HG03439 (cell line): ENCODE data around the gene HIGD2A.

Experiments
- ATAC-seq: cut with Tn5 transposase; IDR thresholded peaks from one replicate; pipeline ENCODE4 v1.9.1; 2021; ENCODE audit warnings: mild to moderate bottlenecking, moderate library complexity; ENCODE audit not compliant: unreplicated experiment

The HIGD2A gene

DNA sequence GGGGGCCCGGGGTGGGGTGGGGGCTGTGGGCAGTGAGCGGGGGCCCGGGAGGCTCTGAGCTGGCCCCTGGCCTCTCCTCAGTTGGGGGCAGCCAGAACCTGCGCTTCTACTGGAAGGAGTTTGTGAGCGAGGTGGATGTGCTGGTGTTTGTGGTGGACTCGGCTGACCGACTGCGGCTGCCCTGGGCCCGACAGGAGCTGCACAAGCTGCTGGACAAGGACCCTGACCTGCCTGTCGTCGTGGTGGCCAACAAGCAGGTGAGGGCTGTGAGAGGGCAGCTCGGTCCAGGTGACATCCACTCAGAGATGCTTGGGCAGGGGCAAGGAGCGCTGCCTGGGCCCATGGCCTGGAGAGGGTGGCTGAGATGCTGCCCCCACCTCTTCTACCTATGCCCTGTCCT, 19.8 kb upstream of the HIGD2A start:
- ATAC-seq, result no peak

DNA sequence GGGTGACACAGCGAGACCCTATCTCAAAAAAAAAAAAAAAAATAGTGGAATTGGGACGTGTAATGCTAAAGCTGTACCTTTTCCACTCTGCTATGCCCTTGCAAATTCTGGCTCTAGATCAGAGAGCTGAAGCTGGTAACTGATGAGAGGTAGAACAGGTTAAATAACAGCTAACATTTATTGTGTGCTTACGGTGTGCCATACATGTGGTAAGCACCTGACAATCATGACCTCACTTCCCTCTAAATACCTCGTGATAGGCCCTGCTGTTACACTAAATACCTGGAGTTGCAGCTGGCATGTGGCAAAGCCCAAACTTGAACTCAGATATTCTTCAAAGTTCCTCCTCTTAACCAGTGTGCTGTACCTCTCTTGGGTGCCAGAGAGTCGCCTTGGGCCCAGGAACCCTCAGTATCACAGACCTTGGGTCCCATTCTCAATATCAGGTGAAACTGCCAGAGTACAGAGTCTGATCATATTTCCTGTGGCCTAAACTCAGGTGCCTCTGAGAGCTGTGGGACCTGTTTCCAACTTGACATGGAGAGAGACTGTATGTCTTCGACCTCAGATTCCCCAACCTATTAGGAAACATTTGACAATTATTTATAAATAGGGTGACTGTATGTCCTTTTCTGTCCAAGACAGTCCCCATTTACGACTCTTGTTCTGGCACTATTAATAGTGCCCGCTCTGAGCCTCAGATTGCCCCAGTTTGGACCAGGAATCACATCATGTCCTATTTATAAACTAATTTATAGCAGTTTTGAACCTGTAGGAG, 18.4 kb upstream of the HIGD2A start:
- ATAC-seq, result no peak

DNA sequence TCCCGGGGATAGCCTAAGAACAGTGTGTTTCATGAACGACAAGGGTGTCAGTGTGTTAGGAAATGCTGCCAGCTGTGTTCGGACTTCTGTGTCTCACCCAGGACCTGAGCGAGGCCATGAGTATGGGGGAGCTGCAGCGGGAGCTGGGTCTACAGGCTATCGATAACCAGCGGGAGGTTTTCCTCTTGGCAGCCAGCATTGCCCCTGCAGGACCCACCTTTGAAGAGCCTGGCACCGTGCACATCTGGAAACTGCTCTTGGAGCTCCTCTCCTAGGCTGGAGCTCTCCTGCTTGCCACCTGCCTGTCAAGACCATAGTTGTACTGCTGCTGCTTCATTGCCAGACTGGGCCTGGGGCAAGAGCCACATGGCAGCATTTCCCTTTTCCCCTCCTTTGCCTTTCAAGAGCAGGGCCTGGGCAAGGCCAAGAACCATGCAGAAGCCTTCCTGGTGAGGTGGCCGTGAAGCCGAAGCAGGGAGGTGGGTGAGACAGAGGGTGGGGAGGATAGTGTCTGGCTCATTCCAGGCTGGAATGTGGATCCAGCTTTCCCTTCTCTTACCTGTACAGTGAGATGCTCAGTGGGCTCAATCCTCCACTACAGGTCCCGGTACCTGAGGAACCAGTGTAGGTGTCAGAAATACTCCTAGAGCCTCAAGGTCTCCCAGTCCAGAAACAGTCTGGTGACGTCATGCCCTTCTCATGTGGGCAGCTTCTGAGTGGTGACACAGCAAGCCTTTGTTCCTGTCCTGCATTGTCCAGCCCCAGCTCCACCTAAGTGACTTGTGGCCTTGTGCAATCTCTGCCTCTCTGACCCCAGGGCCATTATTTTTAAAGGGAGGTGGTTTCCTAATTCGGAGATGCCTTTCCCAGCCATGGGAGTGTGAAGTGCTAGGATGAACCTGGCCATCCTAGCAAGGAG, 16.7 kb upstream of the HIGD2A start:
- ATAC-seq, result no peak

DNA sequence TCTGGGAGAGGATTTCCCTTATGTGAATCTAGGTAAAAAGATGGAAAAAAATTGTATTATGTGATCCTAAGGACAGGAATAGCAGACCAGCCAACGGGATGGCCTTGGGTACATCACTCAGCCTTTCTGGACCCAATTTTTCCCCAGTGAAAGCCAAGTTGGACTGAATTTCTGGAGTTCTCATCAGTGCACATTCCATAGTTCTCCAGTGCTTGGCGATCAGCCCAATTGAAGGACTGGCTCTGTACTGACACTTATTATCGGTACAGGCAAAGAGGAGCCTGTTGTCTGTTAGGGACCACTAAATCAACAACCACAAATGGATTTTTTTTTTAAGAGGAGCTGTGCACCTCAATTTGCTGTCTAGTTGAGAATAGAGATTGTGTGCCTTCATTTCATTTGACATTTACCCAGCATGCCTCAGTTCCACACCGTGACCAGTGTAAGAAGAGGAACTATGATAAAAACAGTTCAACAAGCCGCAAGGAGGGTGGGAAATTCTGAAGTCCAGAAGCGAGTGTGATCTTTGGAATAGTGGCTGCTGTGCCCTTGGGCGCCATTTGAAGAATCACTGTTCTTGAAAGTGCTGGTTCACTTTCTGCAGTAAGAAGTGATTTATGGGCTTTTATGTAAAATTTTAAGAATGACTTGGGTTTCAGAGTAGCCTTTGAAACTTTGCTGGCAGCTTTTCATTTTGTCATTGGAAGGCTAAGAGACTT, 15.3 kb upstream of the HIGD2A start:
- no peak for ATAC-seq

DNA sequence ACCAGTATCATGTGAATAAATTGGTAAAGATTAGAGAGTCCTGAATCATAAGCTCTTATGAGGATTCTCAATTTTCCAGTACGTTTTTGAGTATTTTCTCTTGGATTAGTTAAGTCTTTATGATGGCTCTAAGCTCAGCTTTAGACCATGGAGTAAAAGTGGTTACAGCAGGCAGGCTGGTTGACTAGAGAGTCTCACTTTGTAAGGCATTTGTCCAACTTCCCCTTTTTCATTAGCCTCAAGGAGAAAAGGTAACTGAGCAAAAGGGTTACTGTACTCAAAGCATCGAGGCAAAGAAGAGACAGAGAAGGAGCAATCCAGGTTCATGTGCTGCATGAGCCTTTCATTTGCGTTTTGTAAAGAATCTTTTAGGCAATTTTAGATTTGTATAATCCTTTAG, 8.7 kb upstream of the HIGD2A start:
- no peak for ATAC-seq

DNA sequence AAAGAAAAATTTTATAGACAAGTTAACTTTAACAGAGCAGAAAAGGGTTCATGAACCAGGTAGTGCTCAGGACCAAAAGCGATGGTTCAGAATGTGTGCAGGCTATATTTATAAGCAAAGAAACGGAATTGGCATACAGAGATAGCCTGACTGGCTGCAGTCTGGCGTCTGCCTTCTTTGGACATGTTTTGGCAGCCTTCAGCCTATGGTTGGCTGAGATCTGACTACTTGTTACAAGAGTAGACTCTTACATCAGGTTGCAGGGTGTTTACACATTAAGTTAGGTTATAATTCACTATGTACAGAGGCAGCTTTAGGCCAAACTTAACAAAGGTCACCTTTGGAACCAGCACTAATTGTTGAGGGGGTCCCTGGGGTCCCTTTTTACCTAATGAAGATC, 7.1 kb upstream of the HIGD2A start:
- ATAC-seq, result no peak

DNA sequence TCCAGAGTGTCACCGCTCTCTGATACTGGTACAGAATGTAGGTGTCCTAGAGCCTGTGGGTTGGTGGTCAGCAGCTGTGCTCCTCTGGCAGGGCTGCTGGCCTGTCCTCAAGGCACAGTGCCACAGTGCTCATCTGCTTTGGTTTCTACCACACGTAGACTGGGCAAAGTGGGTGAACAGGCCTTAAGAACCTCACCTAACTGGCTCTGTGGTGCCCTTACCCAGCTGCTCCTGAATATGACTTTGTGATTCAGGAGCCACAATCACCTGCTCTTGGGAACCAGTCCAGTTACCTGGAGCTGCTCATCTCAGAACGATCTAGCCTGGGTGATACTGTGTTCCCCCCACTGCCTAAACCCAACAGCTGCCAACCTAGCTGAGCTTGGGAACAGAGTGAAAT, 6.6 kb upstream of the HIGD2A start:
- no peak for ATAC-seq

DNA sequence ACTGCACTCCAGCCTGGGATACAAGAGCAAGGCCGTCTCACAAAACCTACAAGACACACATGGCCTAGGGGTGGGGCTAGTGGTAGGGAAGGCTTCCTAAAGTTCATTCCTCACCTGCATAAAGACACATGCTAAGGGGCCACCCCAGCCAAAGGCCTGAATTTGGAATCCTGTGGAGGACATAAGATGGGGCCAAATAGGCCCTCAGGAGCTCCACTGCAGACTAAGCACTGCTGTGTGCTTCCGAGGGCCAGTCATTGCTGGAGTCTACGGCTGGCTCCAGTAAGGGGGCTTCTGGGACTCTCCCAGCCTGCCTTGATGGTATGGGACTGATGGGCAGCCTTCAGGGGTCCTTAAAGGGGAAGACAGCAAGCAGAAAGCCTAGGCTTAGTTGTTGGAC, 5.8 kb upstream of the HIGD2A start:
- ATAC-seq, result no peak

DNA sequence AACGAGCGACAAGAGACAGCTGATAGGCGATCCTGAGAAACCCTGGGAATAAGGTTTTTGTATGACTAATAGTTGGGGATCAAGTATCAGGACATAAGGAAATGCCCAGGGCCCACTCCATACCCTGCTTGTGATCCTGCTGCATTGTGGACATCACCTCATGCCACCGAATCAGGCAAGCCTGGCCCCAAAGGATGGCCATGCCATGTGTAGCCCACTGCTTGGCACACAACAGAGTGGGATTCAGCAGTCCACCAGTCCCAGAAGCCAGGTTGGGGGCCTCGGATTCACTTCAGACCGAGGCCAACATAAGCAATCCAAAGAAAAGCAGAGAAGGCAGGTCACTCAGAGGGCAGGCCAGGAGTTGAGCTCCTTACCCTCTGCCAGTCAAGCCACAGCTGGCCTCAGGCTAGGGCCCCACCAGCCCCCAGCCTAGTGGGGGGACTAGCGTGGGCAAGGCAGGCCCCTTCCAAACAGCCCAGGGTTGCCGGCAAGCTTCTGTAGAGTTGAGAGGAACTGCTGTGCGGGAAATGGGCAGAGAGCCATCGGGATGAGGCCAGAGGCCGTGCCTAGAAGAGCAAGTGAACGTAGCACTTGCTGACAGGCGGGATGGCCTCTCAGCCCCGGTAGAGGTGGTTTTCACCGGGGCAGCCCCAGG, 5.2 kb upstream of the HIGD2A start:
- ATAC-seq, result no peak

DNA sequence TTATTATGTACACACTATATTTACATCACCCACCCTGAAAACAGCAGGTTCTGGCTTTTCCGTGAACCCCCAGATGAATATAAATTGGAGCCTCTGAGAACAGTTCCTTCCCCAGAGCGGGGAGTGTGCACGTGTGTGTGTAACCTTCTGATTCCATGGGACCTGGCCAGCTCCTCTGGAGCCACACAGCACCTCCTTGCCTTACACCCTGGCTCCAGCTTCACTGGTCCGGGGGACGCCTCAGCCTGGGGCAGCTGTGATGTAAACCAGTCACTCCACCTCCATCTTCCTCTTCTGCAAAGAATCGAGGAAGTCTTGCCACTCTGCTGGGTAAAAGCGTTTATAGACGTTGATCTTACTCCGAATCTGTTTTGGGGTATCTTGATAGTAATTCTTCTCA, 4.6 kb upstream of the HIGD2A start:
- no peak for ATAC-seq

DNA sequence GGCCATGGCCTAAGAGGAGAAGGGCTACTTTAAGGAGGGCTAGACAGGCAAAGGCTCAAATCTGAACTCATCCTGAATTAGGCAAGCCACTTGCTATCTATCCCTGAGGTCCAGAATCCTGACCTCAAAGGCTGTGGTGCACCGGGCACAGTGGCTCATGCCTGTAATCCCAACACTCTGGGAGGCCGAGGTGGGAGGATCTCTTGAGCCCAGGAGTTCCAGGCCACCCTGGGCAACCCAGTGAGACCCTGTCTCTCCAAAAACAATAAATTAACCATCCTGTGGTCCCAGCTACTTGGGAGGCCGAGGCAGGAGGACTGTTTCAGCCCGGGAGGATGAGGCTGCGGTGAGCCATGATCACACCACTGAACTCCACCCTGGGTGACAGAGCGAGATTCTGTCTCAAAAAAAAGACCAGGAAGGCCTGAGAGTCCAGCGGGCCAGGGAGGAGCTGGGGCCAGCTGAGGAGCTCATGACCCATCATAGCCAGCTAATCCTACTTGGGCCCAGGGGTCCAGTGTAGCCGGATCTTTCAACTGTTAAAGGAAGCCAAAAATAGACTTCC, 4.1 kb upstream of the HIGD2A start:
- no peak for ATAC-seq

DNA sequence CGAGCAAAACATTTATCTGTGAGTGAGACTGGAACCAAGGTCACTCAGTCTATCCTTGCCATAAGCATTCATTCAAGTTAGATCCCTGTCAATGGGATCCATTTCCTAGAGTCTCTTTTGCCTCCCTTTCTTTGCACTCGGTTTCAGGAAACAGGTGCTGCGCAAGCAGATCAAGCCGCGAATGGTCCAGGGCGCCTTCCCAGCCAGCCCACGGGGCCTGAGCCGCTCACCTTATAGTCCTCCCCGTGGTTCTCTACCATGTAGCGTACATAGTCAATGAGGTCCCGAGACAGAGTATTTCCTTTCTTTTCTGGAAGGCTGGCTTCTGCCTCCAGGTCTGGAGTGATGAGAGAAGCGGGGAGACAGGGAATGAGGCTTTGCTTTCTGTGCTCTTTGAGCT, 3.6 kb upstream of the HIGD2A start:
- no peak for ATAC-seq

DNA sequence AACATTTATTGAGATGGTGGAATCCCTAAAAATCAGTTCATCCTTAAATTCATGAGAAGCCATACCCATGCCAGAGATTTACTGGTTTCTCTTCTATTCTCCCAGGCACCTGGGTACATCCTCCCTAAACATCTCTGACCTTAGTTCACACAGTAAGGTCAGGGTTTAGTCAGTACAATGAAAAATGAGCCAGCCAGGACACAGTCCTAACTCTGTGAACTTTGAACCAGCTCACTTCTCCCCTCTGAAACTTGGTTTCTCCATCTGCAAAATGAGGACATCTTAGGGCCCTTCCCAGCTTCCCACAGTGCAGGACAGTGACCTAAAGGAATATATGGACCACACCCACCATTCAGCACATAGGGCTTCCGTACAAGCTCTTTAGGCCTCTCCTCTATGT, 2.1 kb upstream of the HIGD2A start:
- no peak for ATAC-seq

DNA sequence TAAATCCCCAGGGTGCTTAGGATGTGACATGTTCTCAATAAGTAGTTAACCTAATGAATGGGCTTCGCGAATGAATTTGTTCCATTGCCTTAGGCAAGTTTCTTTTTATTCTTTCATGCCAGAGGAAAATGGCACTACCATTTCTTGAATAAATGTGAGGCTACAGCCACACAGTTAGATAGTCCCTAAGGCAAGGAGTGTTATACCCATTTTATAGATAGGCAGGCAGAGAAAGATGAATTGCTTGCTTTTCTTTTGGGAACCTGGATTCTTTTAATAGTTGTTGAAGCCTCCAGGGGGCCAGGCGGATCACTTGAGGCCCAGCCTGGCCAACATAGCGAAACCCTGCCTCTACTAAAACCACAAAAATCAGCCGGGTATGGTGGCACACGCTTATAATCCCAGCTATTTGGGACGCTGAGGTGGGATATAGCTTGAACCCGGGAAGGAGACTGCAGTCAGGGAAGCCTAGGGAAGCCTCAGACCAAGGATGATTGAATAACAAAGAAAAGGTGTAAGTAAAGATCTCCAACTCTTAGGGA, 1.1 kb upstream of the HIGD2A start:
- ATAC-seq, result no peak

DNA sequence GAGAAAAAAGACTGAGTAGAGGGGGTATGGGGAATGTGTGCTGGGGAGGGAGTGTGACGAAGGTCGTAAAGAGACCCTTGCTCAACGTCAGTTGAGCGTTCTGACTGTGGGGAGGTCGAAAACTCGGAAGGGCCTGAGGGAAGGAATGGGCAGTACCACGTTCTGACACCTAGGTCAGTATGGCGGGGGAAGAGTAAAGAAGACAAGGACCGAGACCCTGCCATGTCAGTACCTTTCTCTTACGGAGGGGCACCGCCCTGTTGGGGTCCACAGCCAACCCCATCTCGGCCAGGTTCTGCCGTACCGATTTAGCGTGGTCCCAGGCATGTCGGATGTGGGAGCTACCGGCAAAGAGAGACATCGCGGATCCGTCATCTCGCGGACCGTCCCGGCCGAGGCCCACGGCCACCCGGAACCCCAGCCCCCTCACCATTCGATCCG, 528 bp upstream of the HIGD2A start:
- no peak for ATAC-seq

DNA sequence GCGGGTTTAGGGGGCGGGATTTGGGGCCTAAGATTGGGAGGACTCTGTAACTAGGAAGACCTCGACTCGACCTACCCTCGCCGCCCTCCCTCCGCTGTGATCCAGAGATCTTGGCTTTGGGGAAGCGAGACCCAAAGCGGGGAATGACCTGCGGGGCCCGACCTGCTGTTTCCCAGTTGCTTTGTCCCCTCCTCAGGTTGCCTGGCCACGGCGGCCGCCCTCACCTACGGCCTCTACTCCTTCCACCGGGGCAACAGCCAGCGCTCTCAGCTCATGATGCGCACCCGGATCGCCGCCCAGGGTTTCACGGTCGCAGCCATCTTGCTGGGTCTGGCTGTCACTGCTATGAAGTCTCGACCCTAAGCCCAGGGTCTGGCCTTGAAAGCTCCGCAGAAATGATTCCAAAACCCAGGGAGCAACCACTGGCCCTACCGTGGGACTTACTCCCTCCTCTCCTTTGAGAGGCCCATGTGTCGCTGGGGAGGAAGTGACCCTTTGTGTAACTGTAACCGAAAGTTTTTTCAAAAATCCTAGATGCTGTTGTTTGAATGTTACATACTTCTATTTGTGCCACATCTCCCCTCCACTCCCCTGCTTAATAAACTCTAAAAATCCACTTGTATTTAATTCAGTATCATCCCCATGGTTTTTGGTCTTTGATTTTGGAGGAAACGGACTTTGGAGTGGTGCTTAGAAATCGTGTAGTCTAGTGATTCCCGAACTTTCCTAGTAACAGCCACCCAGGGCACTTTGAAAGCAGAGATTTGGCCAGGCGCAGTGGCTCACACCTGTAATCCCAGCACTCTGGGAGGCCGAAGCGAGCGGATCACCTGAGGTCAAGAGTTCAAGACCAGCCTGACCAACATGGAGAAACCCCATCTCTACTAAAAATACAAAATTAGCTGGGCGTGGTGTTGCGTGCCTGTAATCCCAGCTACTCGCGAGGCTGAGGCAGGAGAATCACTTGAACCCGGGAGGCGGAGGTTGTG, 878 bp downstream of the HIGD2A start:
- ATAC-seq, result peak; percentile 28

DNA sequence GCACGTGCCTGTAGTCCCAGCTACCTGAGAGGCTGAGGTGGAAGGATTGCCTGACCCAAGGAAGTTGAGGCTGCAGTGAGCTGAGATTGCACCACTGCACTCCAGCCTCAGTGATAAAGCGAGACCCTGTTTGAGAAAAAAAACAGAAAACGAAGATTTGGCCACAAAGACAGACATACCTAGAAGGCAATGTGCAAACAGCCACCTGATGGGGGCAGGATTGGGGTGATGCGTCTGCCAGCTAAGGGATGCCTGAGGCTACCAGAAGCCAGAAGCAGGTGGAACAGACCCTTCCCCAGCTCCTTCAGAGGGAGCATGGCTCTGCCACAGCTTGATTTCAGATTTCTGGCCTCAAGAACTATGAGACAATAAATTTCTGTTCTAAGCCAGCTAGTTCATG, 2.9 kb downstream of the HIGD2A start:
- ATAC-seq, result no peak

DNA sequence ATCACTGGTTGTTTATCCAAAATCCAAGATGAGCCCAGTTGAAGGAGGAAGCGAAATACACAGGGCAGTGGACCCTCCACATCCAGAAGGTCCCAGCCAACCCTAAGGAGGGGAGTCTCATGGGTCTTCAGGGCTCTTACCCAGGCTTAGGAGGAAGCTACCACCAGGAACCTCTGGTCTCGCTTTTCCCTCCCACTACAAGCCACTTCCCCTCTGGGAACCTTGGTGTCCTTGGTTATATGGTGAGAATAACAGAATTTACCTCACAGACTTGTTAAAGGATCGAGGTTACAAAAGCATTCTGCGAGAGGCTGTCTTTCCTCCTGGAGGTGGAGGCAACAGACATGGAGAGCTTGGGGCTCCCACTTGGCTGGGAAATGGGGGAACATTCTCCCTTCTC, 3.4 kb downstream of the HIGD2A start:
- no peak for ATAC-seq

DNA sequence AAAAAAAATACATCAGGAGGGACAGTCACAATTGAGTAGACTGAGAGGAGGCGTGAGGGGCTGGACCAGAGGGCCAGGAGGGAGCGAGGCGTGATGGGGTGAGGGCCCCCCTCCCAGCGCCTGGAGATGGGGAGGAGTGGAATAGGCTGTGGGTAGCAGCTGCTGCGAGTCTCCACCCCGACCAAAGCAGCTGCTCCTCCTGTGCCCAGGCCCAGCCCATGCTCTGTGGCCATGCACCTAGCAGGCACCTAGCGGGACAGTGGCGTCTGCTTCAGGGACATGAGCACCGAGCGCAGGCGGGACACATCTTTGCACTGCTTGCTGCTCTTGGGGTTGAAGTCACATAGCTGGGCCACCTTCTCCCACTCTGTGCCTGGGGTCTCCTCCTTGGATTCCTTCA, 4.0 kb downstream of the HIGD2A start:
- no peak for ATAC-seq
